GM21529 (cell line): Measurements from ENCODE around the gene NSD1.

ENCODE experiments used
- ATAC-seq: cut with Tn5 transposase; IDR thresholded peaks from one replicate; pipeline ENCODE4 v1.9.1; 2021; ENCODE audit not compliant: unreplicated experiment

NSD1 gene

GRCh38 chr5:177163500-177163899, 29.9 kb downstream of the NSD1 start:
- ATAC-seq, result no peak

GRCh38 chr5:177169271-177169670, 35.7 kb downstream of the NSD1 start:
- ATAC-seq, result no peak

DNA sequence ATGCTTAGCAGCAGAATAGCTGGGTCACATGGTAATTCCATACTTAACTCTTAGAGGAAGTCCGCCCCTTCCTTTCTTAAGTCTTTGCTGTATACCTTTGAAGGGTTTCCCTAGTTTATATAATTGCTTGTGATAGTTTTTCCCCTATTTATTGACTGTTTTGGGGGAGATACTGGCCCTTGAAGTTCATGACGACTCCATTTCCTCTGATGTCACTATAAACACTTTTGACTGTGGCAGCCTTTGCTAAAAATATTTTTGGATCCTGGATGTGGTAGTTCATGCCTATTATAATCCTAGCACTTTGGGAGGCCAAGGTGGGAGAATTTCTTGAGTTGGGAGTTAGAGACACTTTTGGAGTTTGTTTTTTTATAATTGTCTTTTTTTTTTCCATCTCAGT, 38.4 kb downstream of the NSD1 start:
- ATAC-seq, result no peak

GRCh38 chr5:177175336-177175735, 41.8 kb downstream of the NSD1 start:
- ATAC-seq, result no peak

GRCh38 chr5:177176175-177176711, 42.7 kb downstream of the NSD1 start:
- no peak for ATAC-seq

- peak; percentile 50 for ATAC-seq
These were observed 44.4 kb downstream of the NSD1 start for GRCh38 chr5:177177847-177178437.

DNA sequence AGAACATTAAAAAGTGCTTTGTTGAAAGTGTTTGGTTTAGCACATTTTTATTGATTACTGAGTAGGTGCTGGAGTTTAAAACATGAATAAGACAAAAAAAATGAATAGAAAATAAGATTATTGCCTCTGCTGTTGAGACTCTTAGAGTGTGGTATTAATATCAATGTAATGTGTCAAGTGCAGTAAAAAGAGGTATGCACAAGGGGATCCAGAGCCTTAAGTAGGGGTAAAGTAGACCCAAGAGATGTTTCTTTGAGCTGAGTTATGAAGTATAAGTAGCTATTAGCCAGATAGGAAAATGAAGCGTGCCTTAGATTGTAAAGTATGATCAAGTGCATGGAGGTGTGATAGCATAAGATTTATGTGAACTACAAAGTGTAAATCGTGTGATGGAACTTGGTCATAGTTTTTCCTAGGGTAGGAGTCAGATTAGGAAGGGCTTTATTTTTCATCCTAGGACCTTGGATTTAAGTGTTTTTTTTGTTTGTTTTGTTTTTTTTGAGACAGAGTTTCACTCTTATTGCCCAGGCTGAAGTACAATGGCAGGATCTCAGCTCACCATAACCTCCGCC, 45.2 kb downstream of the NSD1 start:
- no peak for ATAC-seq

GRCh38 chr5:177179431-177179830, 45.9 kb downstream of the NSD1 start:
- no peak for ATAC-seq

GRCh38 chr5:177183142-177183541, 49.6 kb downstream of the NSD1 start:
- ATAC-seq, result no peak

- no peak for ATAC-seq
These were observed 50.3 kb downstream of the NSD1 start for GRCh38 chr5:177183766-177184360.

DNA sequence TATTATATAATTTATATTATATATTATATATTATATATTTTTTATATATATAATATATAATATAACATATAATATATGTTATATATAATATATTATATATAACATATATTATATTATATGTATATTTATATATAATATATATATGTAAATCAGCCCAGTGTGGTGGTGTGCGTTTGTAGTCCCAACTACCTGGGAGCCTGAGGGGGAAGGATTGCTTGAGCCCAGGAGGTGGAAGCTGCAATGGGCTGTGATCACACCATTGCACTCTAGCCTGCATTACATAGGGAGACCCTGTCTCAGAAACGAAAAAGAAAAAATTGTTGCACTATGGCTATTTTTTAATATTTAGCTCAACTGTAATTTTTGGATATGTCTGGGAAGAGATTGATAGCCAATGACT, 52.4 kb downstream of the NSD1 start:
- ATAC-seq, result no peak

GRCh38 chr5:177186645-177187044, 53.1 kb downstream of the NSD1 start:
- no peak for ATAC-seq

- ATAC-seq, result no peak
These were observed 55.2 kb downstream of the NSD1 start for GRCh38 chr5:177188775-177189174.

GRCh38 chr5:177189416-177189815, 55.8 kb downstream of the NSD1 start:
- no peak for ATAC-seq

- no peak for ATAC-seq
These were observed 56.4 kb downstream of the NSD1 start for GRCh38 chr5:177189965-177190364.

- ATAC-seq, result no peak
These were observed 60.7 kb downstream of the NSD1 start for GRCh38 chr5:177194268-177194667.

GRCh38 chr5:177195307-177195952, 61.9 kb downstream of the NSD1 start:
- ATAC-seq, result no peak

GRCh38 chr5:177198738-177199137, 65.2 kb downstream of the NSD1 start:
- no peak for ATAC-seq

DNA sequence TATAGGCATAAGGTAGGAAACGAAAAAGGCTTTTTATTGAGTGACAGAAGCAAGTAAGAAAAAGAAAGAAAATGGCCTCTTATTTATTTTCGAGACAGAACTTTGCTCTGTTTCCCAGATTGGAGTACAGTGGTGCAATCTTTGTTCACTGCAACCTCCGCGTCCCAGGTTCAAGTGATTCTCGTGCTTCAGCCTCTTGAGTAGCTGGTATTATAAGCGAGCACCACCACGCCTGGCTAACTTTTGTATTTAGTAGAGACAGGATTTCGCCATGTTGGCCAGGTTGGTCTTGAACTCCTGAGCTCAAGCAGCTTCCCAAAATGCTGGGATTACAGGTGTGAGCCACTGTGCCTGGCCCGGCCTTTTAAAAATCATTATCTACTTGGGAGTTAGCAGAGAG, 70.7 kb downstream of the NSD1 start:
- ATAC-seq, result no peak

GRCh38 chr5:177209610-177210009, 76.0 kb downstream of the NSD1 start:
- ATAC-seq, result no peak

- no peak for ATAC-seq
These were observed 78.7 kb downstream of the NSD1 start for GRCh38 chr5:177212242-177212641.

DNA sequence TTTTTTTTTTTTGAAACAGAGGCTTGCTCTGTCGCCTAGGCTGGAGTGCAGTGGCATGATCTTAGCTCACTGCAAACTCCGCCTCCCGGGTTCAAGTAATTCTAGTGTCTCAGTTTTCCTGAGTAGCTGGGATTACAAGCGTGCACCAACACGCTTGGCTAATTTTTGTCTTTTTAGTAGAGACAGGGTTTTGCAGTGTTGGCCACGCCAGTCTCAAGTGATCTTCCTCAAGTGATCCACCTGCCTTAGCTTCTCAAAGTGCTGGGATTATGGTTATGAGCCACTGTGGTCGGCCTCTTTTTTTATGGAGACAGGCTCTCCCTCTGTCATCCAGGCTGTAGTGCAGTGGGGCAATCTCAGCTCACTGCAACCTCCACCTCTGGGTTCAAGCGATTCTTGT, 87.0 kb downstream of the NSD1 start:
- no peak for ATAC-seq
